HG03045 (cell line): ENCODE data around the gene DPPA3.
"Not testable (repeated sequence)": the region's sequence is repeated elsewhere in the genome, so short reads cannot be mapped to it uniquely, and the experiment has no call there.

Experiments used
- ATAC-seq: cut with Tn5 transposase; IDR thresholded peaks from one replicate; pipeline ENCODE4 v1.9.1; 2021; ENCODE audit warnings: mild to moderate bottlenecking, moderate library complexity; ENCODE audit not compliant: unreplicated experiment

DPPA3 gene

DNA sequence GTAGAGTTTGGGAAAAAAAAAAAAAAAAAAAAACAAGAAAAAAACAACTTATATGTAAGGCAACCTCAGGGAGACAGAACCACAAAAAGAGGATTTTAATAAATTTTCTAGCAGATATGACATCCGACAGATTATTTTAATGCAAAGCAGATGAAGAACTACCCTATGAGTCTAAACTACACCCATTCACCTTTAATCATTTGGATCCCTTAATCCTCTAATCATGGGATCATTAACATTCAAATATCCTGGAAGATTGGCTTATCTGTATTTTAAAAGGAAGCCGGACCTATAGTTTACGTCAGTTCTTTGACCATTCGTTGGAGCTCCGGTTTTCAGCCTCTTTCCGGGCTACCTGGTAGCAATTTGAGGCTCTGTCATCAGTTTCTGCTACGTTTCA lies at the start of gene DPPA3:
TSS of gene DPPA3 (plus strand) at position 301 of the 400 bp plus-strand sequence. CDS start 138 bp downstream, outside the sequence.
- ATAC-seq = no peak

DNA sequence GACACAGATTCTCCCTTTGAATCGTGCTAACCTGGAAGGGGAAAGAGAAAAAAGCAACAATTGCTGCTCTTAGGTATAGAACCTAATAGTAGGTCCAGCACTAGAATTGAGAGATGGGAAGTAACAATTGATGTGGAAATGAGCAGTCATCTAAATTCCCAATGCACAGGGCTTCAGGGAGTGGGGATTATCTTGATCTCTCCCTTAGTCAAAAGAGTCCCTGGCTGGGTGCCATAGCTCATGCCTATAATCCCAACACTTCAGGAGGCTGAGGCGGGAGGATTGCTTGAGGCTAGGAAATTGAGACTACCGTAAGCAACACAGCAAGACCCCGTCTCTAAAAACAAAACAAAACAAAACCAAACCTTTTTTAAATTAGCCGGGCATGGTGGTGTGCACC lies 49.5 kb upstream of the DPPA3 start:
- no peak for ATAC-seq

DNA sequence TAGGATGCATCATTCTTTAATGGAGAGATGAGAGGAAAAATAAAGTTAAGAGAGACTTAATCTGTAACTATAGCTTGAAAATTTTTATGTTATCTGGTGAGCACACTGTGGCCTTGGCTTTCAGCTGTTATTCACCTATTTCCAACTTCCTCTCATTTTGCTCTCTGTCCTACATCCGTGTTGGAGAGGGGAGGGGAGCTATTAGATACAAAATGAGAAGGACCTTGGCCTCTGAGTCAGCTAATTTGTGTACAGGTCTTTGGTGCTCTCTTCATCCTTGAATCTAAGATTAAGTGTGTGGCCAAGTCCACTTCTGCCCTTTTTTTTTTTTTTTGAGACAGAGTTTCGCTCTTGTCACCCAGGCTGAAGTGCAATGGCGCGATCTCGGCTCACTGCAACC lies 44.6 kb upstream of the DPPA3 start:
- ATAC-seq = no peak

DNA sequence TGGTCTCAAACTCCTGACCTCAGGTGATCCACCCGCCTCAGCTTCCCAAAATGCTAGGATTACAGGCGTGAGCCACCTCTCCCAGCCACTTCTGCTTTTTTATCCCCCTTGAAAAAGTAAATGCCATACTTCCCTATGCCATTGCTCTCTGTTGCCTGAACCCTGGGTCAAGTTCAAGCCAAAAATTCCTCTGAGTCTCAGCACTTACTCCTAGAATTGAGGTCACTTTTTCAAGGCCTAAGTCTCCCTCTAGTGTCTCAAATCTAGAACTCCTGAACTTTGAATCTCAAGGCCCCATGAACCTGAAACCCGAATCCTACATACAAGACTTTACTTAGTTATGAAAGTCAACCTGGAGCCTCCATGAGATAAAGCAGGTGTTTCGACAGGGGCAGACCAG lies 44.1 kb upstream of the DPPA3 start:
- ATAC-seq = no peak

DNA sequence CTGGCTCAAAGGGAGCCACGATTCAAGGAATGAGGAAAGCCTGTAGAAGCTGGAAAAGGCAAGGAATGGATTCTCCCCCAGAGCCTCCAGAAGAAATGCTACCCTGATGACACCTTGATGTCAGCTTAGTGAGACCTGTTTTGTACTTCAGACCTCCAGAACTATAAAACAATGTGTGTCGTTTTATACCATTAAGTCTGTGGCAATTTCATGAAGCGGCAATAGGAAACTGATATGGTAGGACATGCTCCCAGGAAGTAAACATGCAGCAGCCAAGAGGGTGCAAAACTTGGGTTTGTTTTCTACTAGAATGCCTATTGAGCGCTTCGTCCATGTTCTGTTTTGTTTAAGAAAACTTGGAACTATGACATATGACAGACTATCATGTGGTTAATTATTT lies 43.1 kb upstream of the DPPA3 start:
- ATAC-seq = no peak

DNA sequence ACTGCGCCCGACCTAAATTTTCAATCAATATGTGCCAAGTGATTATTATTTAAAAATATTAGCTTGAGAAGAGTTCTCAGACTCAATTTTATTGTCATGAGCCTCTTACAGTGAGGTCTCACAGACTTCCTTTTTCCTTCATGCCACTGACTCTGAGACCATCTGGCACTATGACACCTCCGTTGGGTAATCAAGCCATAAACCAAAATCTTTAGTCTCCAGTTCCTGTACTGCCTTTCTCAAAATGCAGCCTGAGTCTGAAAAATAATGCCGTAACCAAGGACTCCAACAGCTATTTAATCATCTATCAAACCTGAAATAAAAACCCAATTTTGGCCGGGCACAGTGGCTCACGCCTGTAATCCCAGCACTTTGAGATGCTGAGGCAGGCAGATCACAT lies 35.8 kb upstream of the DPPA3 start:
- not testable (repeated sequence) for ATAC-seq

DNA sequence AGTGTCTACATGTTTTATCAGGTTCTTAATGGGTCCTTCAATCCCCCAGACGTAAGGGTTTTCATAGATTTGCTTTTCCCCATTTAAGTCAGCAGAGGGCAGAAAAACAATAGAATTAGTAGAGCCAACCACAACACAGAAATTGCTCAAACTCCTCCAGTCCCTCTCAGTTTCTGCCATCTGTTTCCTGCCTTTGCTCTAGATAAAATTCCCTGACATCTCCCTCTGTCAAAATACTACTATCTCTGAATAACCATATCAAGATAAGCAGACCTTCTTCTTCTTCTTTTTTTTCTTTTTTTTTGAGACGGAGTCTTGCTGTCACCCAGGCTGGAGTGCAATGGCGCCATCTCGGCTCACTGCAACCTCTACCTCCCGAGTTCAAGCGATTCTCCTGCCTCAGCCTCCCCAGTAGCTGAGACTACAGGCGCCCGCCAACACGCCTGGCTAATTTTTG lies 33.8 kb upstream of the DPPA3 start:
- not testable (repeated sequence) for ATAC-seq

DNA sequence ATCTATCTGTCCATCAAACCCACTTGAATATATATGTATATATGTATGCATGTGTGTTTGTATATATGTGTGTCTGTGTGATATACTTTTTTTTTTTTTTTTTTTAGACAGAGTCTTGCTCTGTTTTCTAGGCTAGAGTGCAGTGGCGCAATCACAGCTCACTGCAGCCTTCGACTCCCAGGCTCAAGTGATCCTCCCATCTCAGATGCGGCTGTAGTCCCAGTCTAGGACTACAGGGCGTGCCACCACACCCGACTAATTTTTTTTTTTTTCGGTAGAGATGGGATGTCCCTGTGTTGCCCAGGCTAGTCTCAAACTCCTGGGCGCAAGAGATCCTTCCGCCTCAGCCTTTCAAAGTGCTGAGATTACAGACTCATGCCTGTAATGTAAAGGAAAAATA lies 32.5 kb upstream of the DPPA3 start:
- no peak for ATAC-seq

DNA sequence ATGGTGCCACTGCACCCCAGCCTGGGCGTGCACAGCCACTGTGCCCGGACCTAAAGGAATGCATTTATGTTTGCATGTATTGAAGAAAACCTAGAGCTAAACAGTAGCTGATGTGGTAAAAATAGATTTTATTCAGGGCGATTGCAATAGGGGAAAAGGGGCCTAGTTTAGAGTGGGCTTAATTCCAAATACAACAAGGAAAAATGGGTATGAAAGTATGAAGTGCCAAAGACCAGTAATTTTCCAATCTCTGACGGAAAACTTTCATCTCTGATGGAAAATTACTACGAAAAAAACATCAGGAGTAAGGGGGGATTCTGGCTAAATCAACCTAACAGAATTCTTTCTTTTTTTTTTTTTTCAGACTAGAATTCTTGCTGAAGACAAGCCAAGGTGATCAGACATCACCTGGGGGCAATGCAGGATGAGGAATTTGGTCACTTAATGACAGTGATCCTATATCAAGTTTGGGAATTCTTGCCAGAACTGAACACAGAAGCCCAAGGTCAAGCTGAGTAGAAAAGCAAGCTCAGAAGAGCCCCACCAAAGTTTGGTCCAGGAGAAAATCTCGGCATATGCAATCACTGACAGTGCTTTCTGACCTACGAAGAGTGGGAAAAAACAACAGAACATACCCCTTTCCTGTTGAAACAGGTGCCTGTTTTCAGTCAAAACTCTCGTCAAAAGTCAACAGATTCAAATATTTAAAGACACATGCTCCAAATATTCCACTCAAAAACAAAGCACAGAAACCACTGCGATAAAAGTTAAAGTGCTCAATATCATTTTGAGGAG lies 31.8 kb upstream of the DPPA3 start:
- ATAC-seq = no peak

DNA sequence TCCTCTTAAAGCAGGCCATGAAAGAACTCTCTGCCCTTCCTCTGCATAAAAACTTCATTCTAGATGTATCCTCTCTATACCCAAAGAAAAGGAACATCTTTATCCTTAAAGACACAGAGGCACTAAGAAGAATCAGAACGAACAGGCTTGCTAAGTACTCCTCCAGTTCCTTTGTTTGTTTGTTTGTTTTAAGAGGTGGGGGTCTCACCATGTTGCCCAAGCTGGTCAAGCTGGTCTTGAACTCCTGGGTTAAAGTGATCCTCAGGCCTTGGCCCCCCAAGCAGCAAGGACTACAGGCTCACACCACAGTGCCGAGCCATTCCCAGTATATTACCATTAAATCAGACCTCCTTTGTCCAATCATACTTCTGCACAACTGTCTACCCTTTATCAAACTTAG lies 29.7 kb upstream of the DPPA3 start:
- no peak for ATAC-seq

DNA sequence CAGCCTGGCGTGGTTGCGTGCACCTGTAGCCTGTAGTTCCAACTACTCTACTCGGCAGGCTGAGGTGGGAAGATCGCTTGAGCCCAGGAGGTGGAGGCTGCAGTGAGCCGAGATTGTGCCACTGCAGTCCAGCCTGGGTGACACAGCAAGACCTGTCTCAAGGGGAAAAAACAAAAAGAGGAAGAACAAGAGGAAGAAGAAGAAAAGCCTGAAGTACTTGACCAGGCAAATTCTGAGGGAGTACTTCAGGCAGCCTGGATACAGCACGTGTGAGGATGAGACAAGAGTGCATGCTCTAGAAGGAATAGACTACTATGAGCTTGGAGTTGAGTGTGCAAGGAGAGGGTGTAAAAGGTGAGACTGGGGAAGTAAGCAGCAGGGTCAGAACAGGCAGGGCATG lies 17.4 kb upstream of the DPPA3 start:
- no peak for ATAC-seq

DNA sequence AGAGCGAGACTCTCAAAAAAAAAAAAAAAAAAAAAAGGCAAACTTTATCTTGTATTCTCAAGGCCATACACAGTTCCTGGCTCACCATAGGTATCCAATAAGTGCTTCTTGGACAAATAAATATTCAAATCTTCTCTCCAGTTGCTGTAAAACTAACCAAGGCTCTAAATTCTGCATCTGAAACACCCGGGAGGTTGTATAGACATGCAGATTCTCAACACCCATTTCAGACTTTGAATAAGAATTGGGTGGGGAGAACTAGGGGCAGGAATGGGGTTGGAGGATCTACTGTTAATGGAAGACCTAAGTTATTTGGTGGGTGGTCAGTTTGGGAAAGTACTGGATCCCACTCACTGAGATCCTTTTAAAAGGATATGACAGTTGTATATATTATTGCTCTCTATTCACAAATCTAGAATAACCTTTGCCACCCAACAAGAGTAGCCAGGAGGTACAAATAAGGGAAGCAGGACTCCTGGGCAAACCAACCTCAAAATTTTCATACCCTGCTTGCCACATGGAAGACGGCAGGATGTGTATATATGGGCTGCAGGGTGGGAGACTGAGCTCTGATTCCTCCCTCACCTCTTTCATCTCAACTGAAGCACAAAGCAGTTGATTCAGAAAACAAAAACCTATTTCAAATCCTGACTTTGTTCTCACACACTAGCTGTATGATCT lies 16.5 kb upstream of the DPPA3 start:
- ATAC-seq = no peak

DNA sequence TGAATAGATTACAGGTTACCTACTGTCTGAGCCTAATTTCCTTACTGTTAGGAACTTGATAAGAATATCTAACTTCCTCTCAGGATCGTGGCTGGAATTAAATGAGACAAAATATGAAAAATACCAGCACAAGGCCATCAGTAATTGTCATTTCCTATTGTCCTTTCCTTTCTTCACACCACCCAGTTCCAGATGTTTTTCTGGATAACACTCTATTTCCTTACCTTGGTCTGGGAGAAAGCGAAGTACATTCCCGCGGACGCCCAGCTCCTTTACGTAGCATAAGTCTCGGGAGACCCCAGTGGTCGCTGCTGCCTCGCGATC lies 16.0 kb upstream of the DPPA3 start:
- no peak for ATAC-seq

DNA sequence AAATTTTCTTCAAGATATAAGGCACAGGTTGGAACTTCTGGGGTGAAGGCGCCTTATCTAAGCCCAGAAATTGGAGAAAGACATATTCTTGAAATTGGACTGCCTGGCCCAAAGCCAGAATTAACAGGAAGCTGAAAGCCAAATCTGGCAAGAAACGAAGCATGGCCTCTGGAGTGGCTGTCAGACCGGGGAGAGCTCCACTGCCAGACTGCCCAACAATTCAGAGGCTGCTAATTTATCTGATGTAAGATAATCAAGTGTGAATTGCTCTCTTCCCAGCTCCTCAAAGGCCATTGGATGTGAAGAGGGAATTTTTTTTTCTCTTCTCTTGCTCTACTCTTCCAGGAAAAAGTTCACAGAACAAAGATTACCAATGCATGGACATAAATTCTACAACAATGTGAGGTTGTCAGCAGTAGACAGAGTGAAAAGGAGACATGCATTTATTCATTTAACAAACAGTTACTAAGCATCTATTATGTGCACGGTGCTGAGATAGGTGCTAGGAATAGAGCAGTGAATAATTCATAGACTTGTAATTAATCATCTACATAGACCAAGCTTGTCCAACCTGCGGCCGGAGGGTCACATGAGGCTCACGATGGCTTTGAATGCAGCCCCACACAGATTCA lies 15.6 kb upstream of the DPPA3 start, which contains the start of gene GDF3:
TSS of gene GDF3 (minus strand) at position 210 of the 632 bp plus-strand sequence. CDS start at position 163, 47 bp downstream.
- ATAC-seq = no peak

DNA sequence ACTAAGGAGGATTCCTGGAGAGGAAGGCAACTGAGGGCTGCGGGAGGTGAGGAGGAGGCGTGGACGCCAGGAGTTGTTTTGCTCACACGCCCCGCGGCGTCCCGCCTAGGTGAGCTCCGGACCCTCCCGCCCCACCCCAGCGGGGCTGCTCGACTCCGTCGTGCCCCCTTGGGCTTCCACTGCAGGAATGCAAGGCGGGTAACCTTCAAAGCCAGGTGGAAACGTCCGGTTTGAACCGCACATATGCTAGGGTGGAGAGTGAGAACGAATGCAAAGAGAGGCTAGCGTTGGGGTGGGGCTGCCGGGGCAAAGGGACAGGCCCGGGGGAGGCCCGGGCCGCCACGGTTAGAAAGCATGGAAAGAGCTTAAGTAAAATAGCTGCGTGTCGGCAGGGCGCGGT lies 5.4 kb upstream of the DPPA3 start:
- no peak for ATAC-seq

DNA sequence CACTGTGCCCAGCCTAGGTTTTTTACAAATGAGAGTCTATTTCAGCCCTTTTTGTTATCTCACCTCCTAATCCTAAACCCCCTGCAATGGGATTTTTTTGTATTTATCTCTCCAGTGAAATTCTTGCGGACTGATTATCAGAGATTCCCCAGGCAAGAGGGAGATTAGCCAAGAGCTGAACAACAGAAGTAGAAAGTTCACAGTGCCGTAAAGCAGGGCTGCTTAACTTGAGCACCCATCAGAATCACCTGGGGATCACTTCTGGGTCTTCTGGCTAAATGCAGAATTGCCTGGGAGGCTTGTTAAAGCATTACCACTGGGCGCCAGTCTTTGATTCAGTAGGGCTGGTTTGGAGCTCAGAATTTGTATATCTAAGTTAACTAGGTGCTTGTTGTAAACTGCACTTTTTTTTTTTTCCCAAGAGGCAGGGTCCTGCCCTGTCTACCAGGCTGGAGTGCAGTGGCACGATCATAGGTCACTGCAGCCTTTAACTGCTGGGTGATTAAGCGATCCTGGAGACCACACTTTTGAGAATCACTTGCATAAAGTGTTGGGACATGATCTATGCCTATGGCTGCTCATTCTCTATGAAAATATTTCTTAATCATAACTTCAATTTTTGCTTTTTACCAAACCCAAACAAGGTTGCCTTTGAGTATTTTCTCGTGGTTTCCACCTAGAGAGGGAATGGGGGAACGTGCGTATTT lies 1.1 kb upstream of the DPPA3 start:
- ATAC-seq = no peak

DNA sequence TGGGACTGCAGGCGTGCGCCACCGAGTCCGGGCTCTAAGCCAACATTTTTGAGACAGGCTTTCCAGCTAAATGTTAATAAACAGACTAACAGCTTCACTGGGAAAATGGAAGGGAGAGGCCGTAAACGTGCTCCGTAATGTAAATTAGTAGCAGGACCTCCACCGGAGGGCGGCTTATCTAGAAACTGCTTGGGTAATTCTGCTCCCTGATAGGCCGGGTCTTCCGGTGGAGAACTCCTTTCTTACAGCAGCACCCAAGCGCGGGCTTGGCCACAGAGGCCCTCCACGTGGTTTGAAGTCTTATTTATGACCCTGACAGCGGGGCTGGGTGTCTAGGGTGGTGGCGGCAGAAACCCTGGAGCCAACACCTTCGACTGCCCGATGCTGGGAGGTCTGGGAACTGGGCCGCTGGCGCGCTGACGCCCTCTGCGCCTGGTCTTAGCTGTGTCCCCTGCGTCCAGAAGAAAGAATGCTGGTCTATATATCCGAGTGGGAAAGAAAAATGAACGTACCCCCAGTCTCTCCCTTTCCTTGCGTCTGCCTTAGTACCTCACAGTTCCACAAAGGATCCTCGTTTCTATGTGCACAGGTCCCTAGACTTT lies 1.7 kb downstream of the DPPA3 start:
- ATAC-seq = no peak

DNA sequence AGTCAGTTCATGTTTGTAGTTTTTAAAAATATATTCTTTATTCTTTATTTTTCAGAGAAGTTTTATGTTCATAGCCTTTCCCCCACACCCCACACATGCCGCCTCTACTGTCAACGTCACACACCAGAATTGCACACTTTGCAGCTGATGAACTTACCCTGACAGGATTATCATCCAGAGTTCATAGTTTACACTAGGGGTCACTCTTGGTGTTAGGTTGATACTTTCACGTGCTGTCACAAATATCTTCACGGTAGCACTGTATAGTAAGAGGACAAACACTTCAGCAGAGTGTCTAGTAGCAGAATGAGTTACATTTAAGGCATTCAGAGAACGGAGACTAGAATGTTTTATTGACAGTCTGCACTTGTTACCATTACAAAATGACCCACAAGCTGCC lies 5.1 kb downstream of the DPPA3 start:
- ATAC-seq = no peak

DNA sequence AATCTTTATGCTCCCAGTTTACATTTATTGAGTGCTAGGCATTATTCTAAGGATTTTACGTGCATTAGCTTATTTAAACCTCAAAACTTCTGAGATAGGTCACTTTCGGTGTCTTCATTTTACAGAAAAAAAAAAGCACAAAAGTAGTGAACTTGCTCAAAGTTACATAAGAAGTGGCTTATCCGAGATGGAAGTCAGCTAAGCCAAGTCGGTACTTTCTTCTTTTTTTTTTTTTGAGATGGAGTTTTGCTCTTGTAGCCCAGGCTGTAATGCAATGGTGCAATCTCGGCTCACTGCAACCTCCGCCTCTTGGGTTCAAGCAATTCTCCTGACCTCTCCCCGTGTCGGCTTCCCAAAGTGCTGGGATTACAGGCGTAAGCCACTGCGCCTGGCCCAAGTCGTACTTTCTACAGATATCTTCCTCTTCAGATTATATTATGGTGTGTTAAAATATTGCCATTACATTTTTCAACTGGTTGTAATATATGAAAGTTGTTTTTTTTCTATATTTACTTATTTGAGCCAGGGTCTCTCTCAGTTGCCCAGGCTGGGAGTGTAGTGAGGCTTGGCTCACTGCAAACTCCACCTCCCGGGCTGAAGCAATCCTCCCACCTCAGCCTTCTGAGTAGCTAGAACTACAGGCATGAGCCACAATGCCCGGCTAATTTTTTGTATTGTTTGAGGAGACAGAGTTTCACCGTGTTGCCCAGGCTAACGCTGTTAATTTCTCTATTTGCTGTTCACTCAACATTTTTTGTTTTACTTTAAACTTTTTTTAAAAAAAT lies 8.9 kb downstream of the DPPA3 start:
- ATAC-seq = no peak

DNA sequence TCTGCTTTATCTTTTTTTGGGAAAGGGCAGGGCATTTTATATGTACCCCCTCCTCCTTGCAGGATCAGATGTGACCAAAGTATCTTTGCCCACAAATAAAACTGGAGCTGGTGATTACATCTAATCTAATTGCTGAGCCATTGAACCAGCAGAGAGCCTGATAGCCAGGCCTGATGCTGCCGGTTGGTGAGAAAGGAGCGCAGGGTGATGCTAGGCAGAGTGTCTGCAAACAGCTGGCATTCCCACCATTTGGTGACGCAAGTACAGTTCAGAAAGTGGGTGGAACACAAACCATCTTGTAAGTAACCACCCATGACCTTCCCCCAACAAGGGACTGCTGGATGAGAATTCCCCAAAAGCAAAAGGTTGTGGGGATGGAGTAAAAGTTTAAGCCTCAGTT lies 12.7 kb downstream of the DPPA3 start:
- ATAC-seq = no peak
